ENCODE results near the gene ORMDL2. TPM values are rescaled to one million over a fixed set of nuclear protein-coding genes. Genes with fewer than 3 reads are reported as not detected.

Gene ORMDL2
- total RNA-seq, 4 donors from 2014 or later, result 8.3 to 15.7 (median 11.8) TPM

- Histone ChIP-seq H3K9me3 (no peaks in the 10 kb centered on the region), H3K4me3 (no peak overlapping the region), H3K27me3 (no peaks in the 10 kb centered on the region), H3K36me3 (peaks cover 17 to 51% (median 47%) of the 10 kb centered on the region in 4 donors), H3K27ac (replicated peaks in 1 of 4) (no peak overlapping the region), H3K4me1 (peaks cover 23 to 44% (median 35%) of the 10 kb centered on the region in 4 donors)
- TF ChIP-seq CTCF (IDR thresholded peaks at IDR 0.05), result peak in 1 of 3 experiments; percentile 2
- no peak for TF ChIP-seq POLR2A (IDR thresholded peaks at IDR 0.05; ENCODE audit: low read depth)
- no peak for DNase-seq (ENCODE audit: extremely low spot score)
- WGBS, result 70% methylated on average over 1 of the region's 1 CpG
- intact Hi-C loops (cut with DNase I), result no loop called here
Observed at GRCh38 chr12:55820679-55821078, 2.8 kb downstream of the ORMDL2 start.

- WGBS, result 51% methylated on average over 6 of the region's 6 CpGs
- Histone ChIP-seq H3K9me3 (no peaks in the 10 kb centered on the region), H3K36me3 (peaks cover 17 to 52% (median 47%) of the 10 kb centered on the region in 4 donors)
Observed at GRCh38 chr12:55822228-55822627, 4.4 kb downstream of the ORMDL2 start.

DNA sequence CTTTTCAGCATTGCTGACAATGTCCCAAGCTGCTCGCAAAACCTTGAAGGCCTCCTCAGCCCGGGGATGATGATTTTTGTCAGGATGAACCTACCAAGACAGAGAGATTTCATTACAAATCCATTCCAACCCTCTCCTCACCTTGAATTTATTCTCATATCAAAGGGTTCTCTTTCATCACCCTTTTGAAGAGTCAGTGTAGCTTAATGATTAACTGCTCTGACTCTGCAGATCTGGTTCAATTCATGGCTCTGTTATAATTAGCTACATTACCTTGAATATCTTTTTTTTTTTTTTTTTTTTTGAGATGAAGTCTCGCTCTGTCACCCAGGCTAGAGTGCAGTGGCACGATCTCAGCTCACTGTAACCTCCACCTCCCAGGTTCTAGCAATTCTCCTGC is 5.6 kb downstream of the ORMDL2 start:
- Histone ChIP-seq H3K36me3 (peaks cover 17 to 62% (median 51%) of the 10 kb centered on the region in 4 donors), H3K9me3 (no peaks in the 10 kb centered on the region), H3K4me1 (peaks cover 34 to 54% (median 47%) of the 10 kb centered on the region in 4 donors), H3K27ac (replicated peaks in 1 of 4) (no peak overlapping the region), H3K27me3 (no peaks in the 10 kb centered on the region), H3K4me3 (no peak overlapping the region)
- no peak for TF ChIP-seq CTCF (IDR thresholded peaks at IDR 0.05)
- TF ChIP-seq EP300 (IDR thresholded peaks at IDR 0.05), result no peak
- TF ChIP-seq POLR2AphosphoS5 (IDR thresholded peaks at IDR 0.05), result no peak
- TF ChIP-seq POLR2A (IDR thresholded peaks at IDR 0.05; ENCODE audit: low read depth), result no peak
- intact Hi-C loops (cut with DNase I), result no loop called here
- DNase-seq (ENCODE audit: extremely low spot score), result no peak
- 87% methylated on average over 4 of the region's 4 CpGs for WGBS

More at GRCh38 chr12:55822228-55822627, 4.4 kb downstream of the ORMDL2 start:
- intact Hi-C loops (cut with DNase I), result no loop called here
- TF ChIP-seq EP300 (IDR thresholded peaks at IDR 0.05) (no peak), POLR2A (IDR thresholded peaks at IDR 0.05; ENCODE audit: low read depth) (no peak), POLR2AphosphoS5 (IDR thresholded peaks at IDR 0.05) (no peak), CTCF (IDR thresholded peaks at IDR 0.05) (peak in 1 of 3 experiments; percentile 11)
- peaks cover 23 to 46% (median 37%) of the 10 kb centered on the region in 4 donors for H3K4me1 ChIP-seq
- DNase-seq (ENCODE audit: extremely low spot score), result no peak
- H3K27ac ChIP-seq (replicated peaks in 1 of 4), result no peak overlapping the region
- no peaks in the 10 kb centered on the region for H3K27me3 ChIP-seq
- H3K4me3 ChIP-seq, result no peak overlapping the region

- peaks cover 17 to 54% (median 44%) of the 10 kb centered on the region in 4 donors for H3K36me3 ChIP-seq
- H3K4me1 ChIP-seq, result peaks cover 38 to 53% (median 45%) of the 10 kb centered on the region in 4 donors
- no peak overlapping the region for H3K4me3 ChIP-seq
- no peaks in the 10 kb centered on the region for H3K9me3 ChIP-seq
- no peak for DNase-seq (ENCODE audit: extremely low spot score)
- TF ChIP-seq CTCF (IDR thresholded peaks at IDR 0.05), result no peak
- no peak for TF ChIP-seq EP300 (IDR thresholded peaks at IDR 0.05)
- TF ChIP-seq POLR2A (IDR thresholded peaks at IDR 0.05; ENCODE audit: low read depth), result no peak
- TF ChIP-seq POLR2AphosphoS5 (IDR thresholded peaks at IDR 0.05), result no peak
- 85% methylated on average over 5 of the region's 5 CpGs for WGBS
- no peak overlapping the region for H3K27ac ChIP-seq (replicated peaks in 1 of 4)
- intact Hi-C loops (cut with DNase I), result loop anchor here (5.0 kb wide), 1 partner anchor 103 kb away; the partner anchor contains the start of gene PYM1
- no peaks in the 10 kb centered on the region for H3K27me3 ChIP-seq
Observed at GRCh38 chr12:55824726-55825125, 6.9 kb downstream of the ORMDL2 start.

GRCh38 chr12:55827806-55828205 is 10.0 kb downstream of the ORMDL2 start:
- H3K9me3 ChIP-seq, result no peaks in the 10 kb centered on the region
- no peak for DNase-seq (ENCODE audit: extremely low spot score)
- peak overlapping the region in 3 of 4 donors; percentile 88 to 94 (median 90) for H3K27ac ChIP-seq (replicated peaks in 1 of 4)
- H3K27me3 ChIP-seq, result no peaks in the 10 kb centered on the region
- H3K4me1 ChIP-seq, result peaks cover 48 to 79% (median 70%) of the 10 kb centered on the region in 4 donors
- intact Hi-C loops (cut with DNase I), result loop anchor here (5.0 kb wide), 1 partner anchor 99 kb away; the partner anchor contains the start of gene PYM1
- no peak for TF ChIP-seq EP300 (IDR thresholded peaks at IDR 0.05)
- TF ChIP-seq POLR2A (IDR thresholded peaks at IDR 0.05; ENCODE audit: low read depth), result no peak
- no peak for TF ChIP-seq POLR2AphosphoS5 (IDR thresholded peaks at IDR 0.05)
- TF ChIP-seq CTCF (IDR thresholded peaks at IDR 0.05), result no peak
- WGBS, result 94% methylated on average over 15 of the region's 15 CpGs
- no peak overlapping the region for H3K4me3 ChIP-seq
- H3K36me3 ChIP-seq, result peaks cover 0 to 23% (median 13%) of the 10 kb centered on the region in 4 donors

Measured in esophagus muscularis mucosa (tissue), 4 donors.